ENCODE measurements around the gene AOAH. TPM values are rescaled to one million over a fixed set of nuclear protein-coding genes. Genes with fewer than 3 reads are reported as not detected.

The AOAH gene
- total RNA-seq, 2 experiments from 2014 or later, result 17.7 to 18.0 TPM

DNA sequence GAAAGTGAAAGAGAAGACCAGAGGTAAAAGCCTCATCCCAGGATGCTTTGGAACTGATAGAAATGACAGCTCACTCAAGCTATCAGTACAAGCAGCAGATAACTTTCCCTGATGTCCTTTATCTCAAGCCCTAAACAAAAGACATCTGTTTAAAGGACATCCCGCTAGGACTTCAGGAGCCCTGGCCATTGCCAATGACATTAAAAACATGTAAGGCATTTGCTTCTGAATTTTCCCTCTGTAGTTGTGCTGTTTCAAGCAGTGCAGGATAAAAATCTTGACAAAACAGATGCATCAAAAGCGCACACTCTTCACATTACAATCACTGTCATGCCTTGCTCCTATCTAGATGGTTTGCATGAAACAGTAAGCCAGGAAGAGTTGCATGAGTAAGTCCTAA, 159.8 kb downstream of the AOAH start:
- Mint-ChIP-seq H3K4me1 (ENCODE audit: low read depth) (peaks cover 17% of the 10 kb centered on the region), H3K27ac (no peak overlapping the region), H3K9me3 (ENCODE audit: insufficient read depth) (no peaks in the 10 kb centered on the region), H3K36me3 (ENCODE audit: low read depth) (peaks cover 6% of the 10 kb centered on the region), H3K4me3 (no peak overlapping the region), H3K27me3 (ENCODE audit: low read depth) (no peaks in the 10 kb centered on the region)
- ChIA-PET POLR2A (no interaction called here), CTCF (interaction anchor here (1.4 kb wide), 1 partner anchor 618 kb away, joined by 3 read pairs; no protein-coding TSS in a partner anchor)
- no peak for ATAC-seq
- DNase-seq, result no peak

DNA sequence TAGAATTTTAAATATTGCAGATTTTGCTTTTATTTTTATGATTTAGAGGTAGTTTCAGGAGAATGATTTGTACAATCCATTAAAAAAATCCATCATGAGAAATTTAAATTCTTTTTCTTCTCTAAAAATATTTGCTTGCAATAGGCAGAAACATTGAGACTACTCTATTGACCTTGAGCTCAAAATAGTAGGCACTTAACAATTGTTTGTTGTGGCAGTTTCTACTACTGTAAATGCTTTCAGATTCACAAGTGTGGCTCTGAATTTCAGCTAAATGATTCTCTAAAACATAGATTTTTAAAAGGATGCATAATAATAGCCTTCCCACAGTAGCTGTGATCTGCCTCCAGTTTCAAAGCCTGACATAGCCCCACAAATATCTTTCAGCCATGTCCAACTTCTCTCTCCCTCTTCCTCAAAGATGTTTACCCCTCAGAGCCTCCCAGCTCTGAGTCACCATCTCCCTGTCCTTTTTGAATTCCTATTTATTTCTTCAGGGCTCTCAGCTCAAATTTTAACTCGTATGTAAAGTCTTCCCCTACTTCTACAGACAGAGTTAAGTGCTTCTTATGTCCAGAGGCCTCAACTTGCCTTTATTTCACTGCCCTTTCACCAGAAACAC, 160.5 kb downstream of the AOAH start:
- Mint-ChIP-seq H3K9me3 (ENCODE audit: insufficient read depth) (no peaks in the 10 kb centered on the region), H3K4me1 (ENCODE audit: low read depth) (peaks cover 17% of the 10 kb centered on the region), H3K27ac (no peak overlapping the region), H3K36me3 (ENCODE audit: low read depth) (peaks cover 9% of the 10 kb centered on the region), H3K27me3 (ENCODE audit: low read depth) (no peaks in the 10 kb centered on the region), H3K4me3 (no peak overlapping the region)
- CTCF ChIA-PET, result interaction anchor here (1.4 kb wide), 1 partner anchor 618 kb away, joined by 3 read pairs; no protein-coding TSS in a partner anchor
- ATAC-seq, result no peak
- DNase-seq, result no peak
- POLR2A ChIA-PET, result no interaction called here

DNA sequence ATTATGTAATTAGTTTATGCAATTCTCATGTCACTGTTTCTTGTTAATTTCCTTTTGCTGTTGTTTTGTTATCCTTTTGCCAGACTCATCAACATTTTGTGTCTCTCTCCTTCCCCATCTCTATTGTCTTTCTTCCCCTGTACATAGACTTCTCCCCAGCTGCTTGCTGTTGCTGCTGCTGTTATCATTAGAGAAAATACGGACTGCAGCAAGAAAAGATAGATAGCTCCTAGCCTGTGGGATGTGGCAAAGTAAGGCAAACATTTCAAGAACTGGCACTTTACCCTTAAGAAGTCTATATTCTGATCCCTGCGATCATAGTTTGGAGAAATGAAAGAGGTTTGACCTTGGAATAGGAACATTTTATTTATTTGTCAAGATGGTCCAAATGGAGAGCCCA, 162.2 kb downstream of the AOAH start:
- Mint-ChIP-seq H3K4me3 (no peak overlapping the region), H3K27me3 (ENCODE audit: low read depth) (no peaks in the 10 kb centered on the region), H3K4me1 (ENCODE audit: low read depth) (peaks cover 17% of the 10 kb centered on the region), H3K36me3 (ENCODE audit: low read depth) (peaks cover 10% of the 10 kb centered on the region), H3K9me3 (ENCODE audit: insufficient read depth) (no peaks in the 10 kb centered on the region), H3K27ac (no peak overlapping the region)
- CTCF ChIA-PET, result interaction anchor here (2.7 kb wide), 1 partner anchor 108 kb away, joined by 6 read pairs; no protein-coding TSS in a partner anchor
- POLR2A ChIA-PET, result no interaction called here
- DNase-seq (no peak), ATAC-seq (no peak)

DNA sequence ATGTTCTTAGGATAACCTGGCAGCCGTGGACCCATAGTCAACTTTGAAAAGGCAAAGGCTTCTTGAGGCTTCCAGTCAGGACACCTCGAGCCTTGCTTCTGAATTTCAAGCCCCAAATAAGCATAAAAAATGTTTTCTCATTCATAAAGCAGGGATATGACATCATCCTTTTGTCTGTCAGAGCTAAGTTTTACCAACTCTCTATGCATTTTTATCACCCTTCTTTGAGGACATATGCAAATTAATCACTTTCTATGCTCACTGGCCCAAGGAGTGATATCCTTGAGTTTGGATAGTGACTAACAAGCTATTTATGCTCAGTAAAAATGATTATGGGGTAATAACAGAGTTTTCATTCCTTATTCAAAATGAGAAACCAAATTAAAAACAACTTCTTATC, 175.3 kb downstream of the AOAH start:
- no peak for ATAC-seq
- POLR2A ChIA-PET, result no interaction called here
- H3K27ac Mint-ChIP-seq, result no peak overlapping the region
- no peaks in the 10 kb centered on the region for H3K4me1 Mint-ChIP-seq (ENCODE audit: low read depth)
- H3K36me3 Mint-ChIP-seq (ENCODE audit: low read depth), result peaks cover 5% of the 10 kb centered on the region
- no peaks in the 10 kb centered on the region for H3K27me3 Mint-ChIP-seq (ENCODE audit: low read depth)
- H3K9me3 Mint-ChIP-seq (ENCODE audit: insufficient read depth), result no peaks in the 10 kb centered on the region
- CTCF ChIA-PET, result no interaction called here
- DNase-seq, result no peak
- no peak overlapping the region for H3K4me3 Mint-ChIP-seq

DNA sequence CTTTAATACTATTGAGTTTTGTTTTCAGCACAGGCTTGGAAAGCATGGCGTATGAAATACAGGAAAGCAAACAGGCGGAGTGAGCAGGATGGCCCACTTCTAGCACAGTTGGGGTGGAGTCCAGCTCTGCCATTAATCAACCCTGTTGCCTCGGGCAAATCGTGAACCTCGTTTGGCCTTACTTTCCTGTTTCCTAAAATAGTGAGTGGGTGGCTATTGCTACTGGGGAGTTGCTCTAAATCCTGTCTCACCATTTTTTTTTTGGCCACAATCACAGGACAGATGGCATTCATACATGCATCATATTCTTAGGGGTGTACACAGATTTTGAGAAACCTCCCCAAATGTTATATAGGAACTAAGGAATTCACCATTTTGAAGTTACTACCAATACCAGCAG, 176.9 kb downstream of the AOAH start:
- ChIA-PET CTCF (no interaction called here), POLR2A (no interaction called here)
- Mint-ChIP-seq H3K4me1 (ENCODE audit: low read depth) (no peaks in the 10 kb centered on the region), H3K36me3 (ENCODE audit: low read depth) (peaks cover 5% of the 10 kb centered on the region), H3K27ac (no peak overlapping the region), H3K9me3 (ENCODE audit: insufficient read depth) (no peaks in the 10 kb centered on the region), H3K27me3 (ENCODE audit: low read depth) (no peaks in the 10 kb centered on the region), H3K4me3 (no peak overlapping the region)
- ATAC-seq, result no peak
- no peak for DNase-seq

DNA sequence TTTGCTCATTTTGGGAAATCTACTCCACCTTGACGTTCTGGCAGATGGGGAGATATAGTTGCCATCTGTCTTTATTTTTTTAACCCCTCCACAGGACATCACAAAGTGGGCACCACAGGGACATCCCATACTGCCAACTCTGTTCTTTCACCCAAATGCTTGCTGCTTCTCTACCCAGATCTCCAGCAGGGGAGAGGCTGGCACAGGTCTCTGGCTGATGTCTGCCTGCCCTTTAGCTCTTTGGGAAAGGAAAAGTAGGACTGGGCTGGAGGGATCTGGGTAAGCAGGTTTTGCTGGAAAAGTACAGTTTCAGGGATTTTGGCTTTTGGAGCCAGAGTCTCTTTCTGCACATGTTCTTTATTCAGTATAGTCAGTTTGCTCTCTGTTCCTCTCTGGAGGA, 178.0 kb downstream of the AOAH start:
- no peaks in the 10 kb centered on the region for H3K9me3 Mint-ChIP-seq (ENCODE audit: insufficient read depth)
- no peaks in the 10 kb centered on the region for H3K4me1 Mint-ChIP-seq (ENCODE audit: low read depth)
- ChIA-PET POLR2A (no interaction called here), CTCF (no interaction called here)
- ATAC-seq (no peak), DNase-seq (no peak)
- H3K36me3 Mint-ChIP-seq (ENCODE audit: low read depth), result peaks cover 5% of the 10 kb centered on the region
- H3K27me3 Mint-ChIP-seq (ENCODE audit: low read depth), result no peaks in the 10 kb centered on the region
- H3K27ac Mint-ChIP-seq, result no peak overlapping the region
- no peak overlapping the region for H3K4me3 Mint-ChIP-seq

DNA sequence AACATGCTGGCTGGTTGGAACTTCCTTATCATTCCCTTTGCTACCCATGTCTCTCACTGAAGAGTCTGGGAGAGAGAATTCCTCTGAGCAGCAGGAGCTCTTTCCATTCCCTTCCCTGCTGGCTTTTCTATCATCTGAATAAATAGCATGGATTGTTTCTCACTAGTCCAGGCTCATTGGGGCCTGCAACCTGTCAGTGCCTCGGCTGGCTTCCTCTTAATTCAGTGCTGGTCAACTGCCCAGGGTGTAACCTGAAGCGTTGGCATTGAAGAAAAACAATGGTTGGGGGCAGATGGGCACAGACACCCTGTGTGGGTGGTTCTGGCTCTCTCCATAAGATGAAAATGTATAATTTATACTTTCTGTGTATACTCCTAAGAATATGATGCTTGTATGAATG, 179.0 kb downstream of the AOAH start:
- POLR2A ChIA-PET, result no interaction called here
- DNase-seq, result no peak

DNA sequence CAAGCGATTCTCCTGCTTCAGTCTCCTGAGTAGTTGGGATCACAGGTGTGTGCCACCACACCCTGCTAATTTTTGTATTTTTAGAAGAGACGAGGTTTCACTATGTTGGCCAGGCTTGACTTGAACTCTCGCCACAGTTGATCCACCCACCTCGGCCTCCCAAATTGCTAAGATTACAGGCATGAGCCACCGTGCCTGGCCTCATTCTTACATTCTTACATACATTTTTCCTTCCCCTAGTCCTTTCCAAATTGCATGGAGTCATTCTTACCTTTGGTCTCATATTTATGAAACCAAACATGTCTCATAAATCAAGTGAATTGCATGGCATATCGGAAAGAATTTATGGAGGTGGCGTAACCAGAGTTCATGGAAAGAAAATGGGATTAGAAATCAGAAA, 186.2 kb downstream of the AOAH start:
- Mint-ChIP-seq H3K4me3 (no peak overlapping the region), H3K4me1 (ENCODE audit: low read depth) (no peaks in the 10 kb centered on the region), H3K27ac (no peak overlapping the region), H3K36me3 (ENCODE audit: low read depth) (peaks cover 5% of the 10 kb centered on the region), H3K9me3 (ENCODE audit: insufficient read depth) (no peaks in the 10 kb centered on the region), H3K27me3 (ENCODE audit: low read depth) (no peaks in the 10 kb centered on the region)
- ATAC-seq (no peak), DNase-seq (no peak)
- POLR2A ChIA-PET, result no interaction called here
- CTCF ChIA-PET, result no interaction called here

More for the DNA sequence above, 179.0 kb downstream of the AOAH start:
- no peak for ATAC-seq
- H3K36me3 Mint-ChIP-seq (ENCODE audit: low read depth), result peaks cover 5% of the 10 kb centered on the region
- H3K4me1 Mint-ChIP-seq (ENCODE audit: low read depth), result no peaks in the 10 kb centered on the region
- no peak overlapping the region for H3K27ac Mint-ChIP-seq
- H3K27me3 Mint-ChIP-seq (ENCODE audit: low read depth), result no peaks in the 10 kb centered on the region
- CTCF ChIA-PET, result no interaction called here
- H3K9me3 Mint-ChIP-seq (ENCODE audit: insufficient read depth), result no peaks in the 10 kb centered on the region
- no peak overlapping the region for H3K4me3 Mint-ChIP-seq

DNA sequence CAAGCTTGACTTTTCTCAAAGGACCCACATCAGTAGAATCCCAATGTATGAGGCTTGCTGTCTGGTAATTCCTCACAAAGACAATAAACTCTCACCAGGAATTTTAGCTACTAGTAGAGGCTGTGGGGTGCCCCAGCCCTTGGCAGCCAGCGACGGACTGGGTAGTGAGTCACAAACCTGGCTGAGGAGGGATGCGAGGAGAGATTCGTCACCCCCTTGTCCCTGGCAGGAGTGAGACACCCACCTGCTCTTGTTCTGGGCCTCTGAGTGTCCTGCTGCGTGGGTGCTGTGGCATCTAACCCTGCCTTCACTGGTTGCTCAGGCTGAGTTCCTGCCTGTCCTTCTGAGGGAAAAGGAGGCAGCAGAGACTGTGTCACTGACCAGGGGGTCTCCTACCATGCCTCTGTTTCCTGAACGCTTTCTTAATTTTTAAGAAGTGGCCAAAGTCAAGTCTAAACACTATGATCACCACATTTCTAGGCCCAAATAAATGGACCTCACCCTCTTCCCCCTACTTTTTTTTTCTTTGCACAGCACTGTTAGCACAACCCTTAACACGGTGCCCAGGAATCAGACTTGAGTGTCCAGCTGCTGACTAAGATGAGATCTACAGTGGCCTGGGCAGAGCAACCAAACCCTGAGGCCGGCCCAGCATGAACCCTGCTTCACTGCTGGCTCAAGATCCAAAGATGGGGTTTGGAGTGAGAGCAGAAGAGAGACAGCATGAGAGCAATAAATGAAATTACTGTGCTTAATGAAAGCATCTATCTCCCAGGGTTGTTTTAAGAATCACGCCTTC, 188.2 kb downstream of the AOAH start:
- DNase-seq, result no peak
- no peaks in the 10 kb centered on the region for H3K4me1 Mint-ChIP-seq (ENCODE audit: low read depth)
- ATAC-seq, result no peak
- no peaks in the 10 kb centered on the region for H3K27me3 Mint-ChIP-seq (ENCODE audit: low read depth)
- H3K27ac Mint-ChIP-seq, result no peak overlapping the region
- POLR2A ChIA-PET, result no interaction called here
- peaks cover 5% of the 10 kb centered on the region for H3K36me3 Mint-ChIP-seq (ENCODE audit: low read depth)
- CTCF ChIA-PET, result no interaction called here
- no peak overlapping the region for H3K4me3 Mint-ChIP-seq
- no peaks in the 10 kb centered on the region for H3K9me3 Mint-ChIP-seq (ENCODE audit: insufficient read depth)

DNA sequence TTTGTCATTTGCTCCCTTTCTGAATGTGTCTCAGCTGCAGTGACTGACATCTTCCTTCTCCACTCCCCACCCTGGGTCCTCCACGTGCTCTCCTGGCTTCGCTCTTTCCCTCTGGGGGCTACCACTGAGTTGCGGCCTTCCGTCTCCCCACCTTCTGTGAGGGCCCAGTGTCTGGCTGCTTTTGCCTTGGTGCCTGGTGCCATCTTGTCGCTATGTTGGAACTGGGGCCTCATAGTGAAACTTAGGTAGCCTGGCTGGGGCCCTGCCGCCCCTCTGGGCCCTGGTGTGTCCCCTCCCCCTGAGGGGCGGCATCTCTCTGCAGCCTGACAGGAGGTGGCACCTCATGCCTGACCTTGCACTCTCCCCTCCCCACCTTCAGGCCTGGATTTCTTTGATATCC, 190.6 kb downstream of the AOAH start:
- no peak for DNase-seq
- ChIA-PET POLR2A (no interaction called here), CTCF (no interaction called here)
- Mint-ChIP-seq H3K36me3 (ENCODE audit: low read depth) (peaks cover 5% of the 10 kb centered on the region), H3K27ac (no peak overlapping the region), H3K4me3 (no peak overlapping the region), H3K4me1 (ENCODE audit: low read depth) (no peaks in the 10 kb centered on the region), H3K9me3 (ENCODE audit: insufficient read depth) (no peaks in the 10 kb centered on the region), H3K27me3 (ENCODE audit: low read depth) (no peaks in the 10 kb centered on the region)
- no peak for ATAC-seq

DNA sequence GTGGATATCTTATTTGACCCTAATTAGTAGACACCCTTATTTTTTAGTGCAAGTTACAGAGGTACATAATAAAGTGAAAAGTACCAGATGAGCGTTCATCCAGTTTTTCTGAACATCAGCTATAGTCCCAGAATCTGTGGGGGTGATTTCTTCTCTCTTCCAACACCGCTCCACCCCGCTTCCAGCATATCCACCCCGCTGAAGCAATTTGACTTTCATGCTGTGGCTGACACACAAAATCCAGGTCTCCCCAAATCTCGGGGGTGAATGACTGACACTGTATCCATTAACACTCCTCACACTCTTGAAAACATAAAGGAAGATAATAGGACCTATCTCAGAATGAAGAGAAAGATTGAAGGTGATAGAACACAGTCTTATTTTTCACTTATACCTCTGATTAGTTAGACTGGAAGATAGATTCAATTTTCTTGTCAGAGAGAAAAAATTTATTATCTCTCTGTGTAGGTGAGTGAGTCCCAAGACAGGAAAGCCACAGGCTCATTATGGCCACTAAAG, 191.3 kb downstream of the AOAH start:
- H3K36me3 Mint-ChIP-seq (ENCODE audit: low read depth), result peaks cover 3% of the 10 kb centered on the region
- DNase-seq (no peak), ATAC-seq (no peak)
- H3K4me1 Mint-ChIP-seq (ENCODE audit: low read depth), result peaks cover 3% of the 10 kb centered on the region
- no peaks in the 10 kb centered on the region for H3K27me3 Mint-ChIP-seq (ENCODE audit: low read depth)
- no peak overlapping the region for H3K27ac Mint-ChIP-seq
- CTCF ChIA-PET, result no interaction called here
- H3K4me3 Mint-ChIP-seq, result no peak overlapping the region
- POLR2A ChIA-PET, result no interaction called here
- H3K9me3 Mint-ChIP-seq (ENCODE audit: insufficient read depth), result no peaks in the 10 kb centered on the region

DNA sequence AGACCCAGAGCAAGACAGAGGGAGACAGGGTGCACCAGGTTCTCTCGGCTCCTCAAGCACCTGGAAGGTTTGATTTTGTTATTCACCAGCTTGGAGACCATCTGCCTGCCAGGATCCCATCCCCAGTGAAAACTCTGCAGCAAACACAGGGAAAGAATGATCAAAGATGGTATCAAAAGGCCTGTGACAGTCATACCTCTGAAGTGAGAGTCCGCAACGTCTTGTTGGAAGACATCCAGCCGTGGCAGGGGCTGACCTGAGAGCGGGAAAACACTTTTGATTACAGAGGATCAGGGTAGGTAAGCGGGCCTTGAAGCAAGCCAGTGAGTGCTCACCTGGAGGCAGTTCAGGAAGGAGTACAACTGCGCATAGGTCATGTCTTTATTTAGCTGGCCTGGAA, 192.3 kb downstream of the AOAH start:
- ATAC-seq (no peak), DNase-seq (no peak)
- Mint-ChIP-seq H3K27ac (no peak overlapping the region), H3K4me3 (no peak overlapping the region), H3K4me1 (ENCODE audit: low read depth) (peaks cover 14% of the 10 kb centered on the region), H3K36me3 (ENCODE audit: low read depth) (peaks cover 3% of the 10 kb centered on the region), H3K27me3 (ENCODE audit: low read depth) (no peaks in the 10 kb centered on the region), H3K9me3 (ENCODE audit: insufficient read depth) (no peaks in the 10 kb centered on the region)
- ChIA-PET CTCF (no interaction called here), POLR2A (interaction anchor here (1.2 kb wide), 1 partner anchor 417 kb away, joined by 3 read pairs; no protein-coding TSS in a partner anchor)

Measured in activated CD8-positive, alpha-beta T cell treated with anti-CD3 and anti-CD28 coated beads, Interleukin-2, amount 10 ng/mL, durations not matched to agents 7 days and 5 days (primary cell).